Bronchial epithelial cell (primary cell): ENCODE measurements around the gene OSCP1. TPM values are rescaled to one million over a fixed set of nuclear protein-coding genes. Genes with fewer than 3 reads are reported as not detected.

Source experiments
- DNase-seq: peaks from one replicate; pipeline ENCODE4 v3.0.0-alpha.2; 2010; ENCODE audit warnings: low read depth
- FAIRE-seq: peaks from 2 replicates; lab custom pipeline; 2011; peaks lifted over from hg19 to GRCh38; lab: Jason Lieb, UNC
- H3K27me3 ChIP-seq: 2 replicates; pipeline ENCODE4 v1.5.1; 2011; ENCODE audit warnings: low read length; ENCODE audit not compliant: control insufficient read depth, insufficient read depth
- H3K36me3 ChIP-seq: 2 replicates; pipeline ENCODE4 v1.5.1; 2011; ENCODE audit warnings: low read length; ENCODE audit not compliant: control insufficient read depth, insufficient read depth
- H3K4me3 ChIP-seq: 2 replicates; pipeline ENCODE4 v1.5.1; 2011; ENCODE audit warnings: mild to moderate bottlenecking, low read depth, low read length, control low read depth
- CTCF ChIP-seq: IDR thresholded peaks from 2 replicates; pipeline ENCODE4 v1.5.1; 2011; ENCODE audit warnings: mild to moderate bottlenecking, moderate library complexity, low read length, control low read depth, inconsistent platforms; ENCODE audit not compliant: insufficient read depth, severe bottlenecking
- total RNA-seq: library from RNA; depleted of rRNA; stranded (reverse); fragments of >200 nt; gene quantifications from 2 replicates; pipeline ENCODE4 v1.2.1, GENCODE V29; 2014

OSCP1 gene
- total RNA-seq, 1 donor from 2014 or later: 3.7 TPM

DNA sequence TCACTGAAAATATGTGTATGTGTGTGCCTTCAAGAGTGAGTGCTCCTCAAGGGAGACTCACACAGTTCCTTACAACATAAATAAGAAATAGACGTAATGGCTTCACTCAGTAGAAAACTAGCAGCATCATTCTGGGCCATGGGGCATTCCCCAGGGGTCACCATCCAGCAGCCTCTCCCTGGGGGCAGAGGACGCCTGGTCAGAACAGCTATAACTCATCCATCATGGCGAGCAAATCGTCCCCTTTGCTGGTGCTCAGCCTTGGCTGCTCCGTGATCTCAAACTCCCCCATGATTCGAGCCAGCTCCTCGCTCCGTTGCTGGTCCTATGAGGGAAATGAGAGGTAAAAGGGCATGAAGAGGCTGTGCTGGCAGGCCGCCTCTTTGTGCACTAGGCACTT, 32.3 kb downstream of the OSCP1 start:
- H3K36me3 ChIP-seq: no peaks in the 10 kb centered on the region
- DNase-seq (no peak), FAIRE-seq (no peak)
- H3K4me3 ChIP-seq: no peak overlapping the region
- no peaks in the 10 kb centered on the region for H3K27me3 ChIP-seq
- TF ChIP-seq CTCF: no peak

- TF ChIP-seq CTCF: no peak
- DNase-seq (no peak), FAIRE-seq (no peak)
- Histone ChIP-seq H3K4me3 (no peak overlapping the region), H3K27me3 (no peaks in the 10 kb centered on the region), H3K36me3 (no peaks in the 10 kb centered on the region)
These were observed 34.5 kb downstream of the OSCP1 start for GRCh38 chr1:36415661-36416326.

DNA sequence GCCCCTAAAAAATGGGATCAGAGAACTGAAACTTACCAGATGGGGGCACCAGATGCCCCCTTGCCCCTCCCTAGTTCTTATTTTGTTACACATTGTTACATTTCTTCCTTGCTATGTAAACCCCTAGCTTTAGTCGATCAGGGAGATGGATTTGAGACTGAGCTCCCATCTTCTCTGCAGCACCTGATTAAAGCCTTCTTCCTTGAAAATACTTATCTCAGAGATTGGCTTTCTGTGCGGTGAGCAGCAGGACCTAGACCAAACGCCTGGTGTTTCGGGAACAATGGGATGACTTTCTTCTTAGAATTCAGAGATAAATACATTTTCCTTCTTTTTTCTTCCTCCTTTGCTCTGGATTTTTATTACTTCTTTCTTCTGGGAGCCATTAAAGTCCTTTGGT, 35.9 kb downstream of the OSCP1 start:
- FAIRE-seq (no peak), DNase-seq (no peak)
- TF ChIP-seq CTCF: no peak
- H3K27me3 ChIP-seq: no peaks in the 10 kb centered on the region
- no peak overlapping the region for H3K4me3 ChIP-seq
- no peaks in the 10 kb centered on the region for H3K36me3 ChIP-seq

- FAIRE-seq (no peak), DNase-seq (peak; percentile 54)
- no peak overlapping the region for H3K4me3 ChIP-seq
- no peak for TF ChIP-seq CTCF
- no peaks in the 10 kb centered on the region for H3K36me3 ChIP-seq
- no peaks in the 10 kb centered on the region for H3K27me3 ChIP-seq
These were observed 38.3 kb downstream of the OSCP1 start for GRCh38 chr1:36411674-36412648.

DNA sequence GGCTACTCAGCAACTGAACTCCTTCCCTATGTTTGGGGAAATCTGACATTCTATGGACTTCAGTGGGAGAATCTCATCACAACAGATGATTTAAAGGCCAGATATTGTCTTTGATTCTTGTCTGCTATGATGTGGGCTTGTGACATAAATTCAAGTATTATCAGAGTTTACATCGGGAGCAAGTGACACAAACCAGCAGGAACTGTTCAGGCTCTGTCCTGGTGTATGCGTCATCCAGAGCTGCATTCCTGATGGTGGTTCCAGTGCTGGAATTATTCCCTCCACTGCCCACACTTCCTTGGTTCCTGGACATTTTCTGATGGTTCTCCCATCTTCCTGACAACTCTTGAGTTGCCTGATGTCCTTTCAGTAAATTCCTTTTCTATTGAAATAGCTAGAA, 41.8 kb downstream of the OSCP1 start:
- Histone ChIP-seq H3K36me3 (no peaks in the 10 kb centered on the region), H3K4me3 (no peak overlapping the region), H3K27me3 (no peaks in the 10 kb centered on the region)
- FAIRE-seq (no peak), DNase-seq (peak; percentile 3)
- no peak for TF ChIP-seq CTCF
